ENCODE data around the gene ELANE. TPM values are rescaled to one million over a fixed set of nuclear protein-coding genes. Genes with fewer than 3 reads are reported as not detected.
A peak's percentile ranks its signal among the peaks of the same experiment; 100 is the strongest.

Gene ELANE
- total and polyA plus RNA-seq, 9 of the 15 experiments (the other 6 are each of a cell fraction or from before 2014, with no cell fraction given) = not detected

- peak; percentile 95 for TF ChIP-seq VEZF1 (CRISPR knock-in tag; IDR thresholded peaks at IDR 0.05)
- TF ChIP-seq FOXP1 (CRISPR knock-in tag; IDR thresholded peaks at IDR 0.05) = no peak
- TF ChIP-seq CHD2 (IDR thresholded peaks at IDR 0.05; ENCODE audit: low read depth, low read length) = 0 out of 2 replicates have a peak, but pooled peaks have one; percentile 19
- TF ChIP-seq RBFOX2 (IDR thresholded peaks at IDR 0.05; ENCODE audit: low read depth, low read length) = peak; percentile 55
Observed at GRCh38 chr19:900302-901111, 48.4 kb downstream of the ELANE start (continued).

- intact Hi-C loops (cut with micrococcal nuclease) (no loop called here), in situ Hi-C loops (cut with MboI) (no loop called here)
- H3K4me2 ChIP-seq (ENCODE audit: insufficient read depth, low read length) = peak overlapping the region; percentile 23; the same call in 1 of the 2 replicates
- peak overlapping the region; percentile 16; the same call in 1 of the 2 replicates for H3K4me3 ChIP-seq
- ChIA-PET CTCF (ENCODE audit: low intra/inter-chr PET ratio) (interaction anchor here (0.6 kb wide), 1 partner anchor 100 kb away, joined by 3 read pairs; no protein-coding TSS in a partner anchor), POLR2A (interaction anchor here (0.6 to 3.2 kb wide), 2 partner anchors 8 to 10 kb away, joined by 3 to 15 read pairs; partner anchors contain the start of genes MED16 and RNU6-9)
- peak overlapping the region in 1 of 2 experiments; percentile 85; a peak in 2 of 4 replicates for H3K9ac ChIP-seq (ENCODE audit: insufficient read depth in 1 of 2, low read depth in 2 of 2, low read length in 2 of 2)
- no peaks in the 10 kb centered on the region for H3K9me3 ChIP-seq (replicated peaks; ENCODE audit: control insufficient read depth, insufficient read depth, low read depth, low read length)
- 66% methylated on average over 18 of the region's 27 CpGs for WGBS (ENCODE audit: insufficient coverage, low coverage, missing lambda C conversion rate)
- H3K79me2 ChIP-seq (ENCODE audit: control insufficient read depth, insufficient read depth, low read length) = peaks cover 62% of the 10 kb centered on the region
- no peak for ATAC-seq
- BruUV-seq (replicated peaks) = no TSS peak
- H4K20me1 ChIP-seq (replicated peaks; ENCODE audit: control insufficient read depth, insufficient read depth, low read length) = peaks cover 12% of the 10 kb centered on the region
- TF ChIP-seq ZNF121 (CRISPR knock-in tag; conservative IDR thresholded peaks at IDR 0.05) (no peak), ZFX (CRISPR knock-in tag; IDR thresholded peaks at IDR 0.05) (peak; percentile 29; the same call in 1 of the 2 replicates), ZNF140 (CRISPR knock-in tag; IDR thresholded peaks at IDR 0.05) (no peak), CTBP1 (IDR thresholded peaks at IDR 0.05; ENCODE audit: borderline replicate concordance) (no peak), RBFOX2 (IDR thresholded peaks at IDR 0.05; ENCODE audit: low read depth, low read length) (peak; percentile 56), RBM22 (IDR thresholded peaks at IDR 0.05; ENCODE audit: low read depth, low read length, poor library complexity, severe bottlenecking) (peak; percentile 23), TEAD1 (CRISPR knock-in tag; IDR thresholded peaks at IDR 0.05) (no peak), HDAC2 (IDR thresholded peaks at IDR 0.05) (0 out of 2 replicates have a peak, but pooled peaks have one; percentile 17), TSC22D4 (tag; IDR thresholded peaks at IDR 0.05) (no peak), MTA3 (IDR thresholded peaks at IDR 0.05; ENCODE audit: borderline replicate concordance) (no peak), PURB (CRISPR knock-in tag; IDR thresholded peaks at IDR 0.05; ENCODE audit: low read depth) (no peak), ZBTB7A (IDR thresholded peaks at IDR 0.05; ENCODE audit: borderline replicate concordance, control insufficient read depth, low read depth, low read length) (peak; percentile 7; the same call in 1 of the 2 replicates), ZNF347 (CRISPR knock-in tag; IDR thresholded peaks at IDR 0.05; ENCODE audit: low read depth) (no peak), POLR2G (IDR thresholded peaks at IDR 0.05; ENCODE audit: low read depth, low read length) (peak; percentile 57)
- peak overlapping the region; percentile 55; the same call in 1 of the 3 replicates for H3K27ac ChIP-seq (ENCODE audit: extremely low read depth, low read depth, low read length)
- DNase-seq (ENCODE audit: extremely low read depth in 1 of 4, low spot score in 3 of 4) = no peak
- peaks cover 5% of the 10 kb centered on the region for H3K9me1 ChIP-seq (ENCODE audit: control insufficient read depth, insufficient read depth, low read length)
- H2AFZ ChIP-seq (ENCODE audit: low read depth, low read length) = no peak overlapping the region
- no peaks in the 10 kb centered on the region for H3K27me3 ChIP-seq (ENCODE audit: control insufficient read depth in 2 of 2, insufficient read depth in 2 of 2, low read length in 2 of 2)
- FAIRE-seq = no peak
- peaks cover 70% of the 10 kb centered on the region; the same call in 2 of the 3 replicates for H3K36me3 ChIP-seq (ENCODE audit: control insufficient read depth, insufficient read depth, low read length)
- peaks cover 42 to 82% of the 10 kb centered on the region in 2 experiments for H3K4me1 ChIP-seq (replicated peaks in 1 of 2; ENCODE audit: control insufficient read depth in 2 of 2, insufficient read depth in 2 of 2, low read length in 2 of 2)
Observed at GRCh38 chr19:901216-902092, 49.4 kb downstream of the ELANE start.
